ENCODE data around the gene SLC6A2. TPM values are rescaled to one million over a fixed set of nuclear protein-coding genes. Genes with fewer than 3 reads are reported as not detected.

The SLC6A2 gene
- total RNA-seq, 1 donor from 2014 or later = not detected

DNA sequence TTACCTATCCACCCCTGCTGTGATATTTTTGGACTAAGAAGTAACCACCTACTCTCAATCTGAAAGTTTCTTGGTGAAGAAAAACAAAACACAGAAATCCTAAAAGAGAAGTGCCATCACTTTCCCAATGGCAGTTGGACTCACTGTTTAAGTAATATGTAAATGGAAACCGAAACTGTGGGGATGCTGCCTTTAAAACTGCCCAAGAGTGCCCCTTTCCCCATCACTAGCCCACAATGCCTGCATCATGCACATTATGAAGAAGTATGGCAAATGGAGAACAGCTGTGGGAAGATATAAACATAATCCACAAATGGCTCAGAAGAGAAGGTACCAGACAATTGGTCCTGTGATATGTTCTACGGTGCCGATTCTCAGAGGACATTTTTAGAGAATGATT, 33.5 kb upstream of the SLC6A2 start:
- Mint-ChIP-seq H3K27ac (ENCODE audit: unreplicated experiment) (no peak overlapping the region), H3K9me3 (ENCODE audit: unreplicated experiment) (no peaks in the 10 kb centered on the region), H3K4me1 (ENCODE audit: unreplicated experiment) (no peaks in the 10 kb centered on the region), H3K36me3 (ENCODE audit: unreplicated experiment) (no peaks in the 10 kb centered on the region), H3K27me3 (ENCODE audit: unreplicated experiment) (peaks cover 17% of the 10 kb centered on the region), H3K4me3 (ENCODE audit: unreplicated experiment) (no peak overlapping the region)
- TF ChIP-seq, protein P1, sequence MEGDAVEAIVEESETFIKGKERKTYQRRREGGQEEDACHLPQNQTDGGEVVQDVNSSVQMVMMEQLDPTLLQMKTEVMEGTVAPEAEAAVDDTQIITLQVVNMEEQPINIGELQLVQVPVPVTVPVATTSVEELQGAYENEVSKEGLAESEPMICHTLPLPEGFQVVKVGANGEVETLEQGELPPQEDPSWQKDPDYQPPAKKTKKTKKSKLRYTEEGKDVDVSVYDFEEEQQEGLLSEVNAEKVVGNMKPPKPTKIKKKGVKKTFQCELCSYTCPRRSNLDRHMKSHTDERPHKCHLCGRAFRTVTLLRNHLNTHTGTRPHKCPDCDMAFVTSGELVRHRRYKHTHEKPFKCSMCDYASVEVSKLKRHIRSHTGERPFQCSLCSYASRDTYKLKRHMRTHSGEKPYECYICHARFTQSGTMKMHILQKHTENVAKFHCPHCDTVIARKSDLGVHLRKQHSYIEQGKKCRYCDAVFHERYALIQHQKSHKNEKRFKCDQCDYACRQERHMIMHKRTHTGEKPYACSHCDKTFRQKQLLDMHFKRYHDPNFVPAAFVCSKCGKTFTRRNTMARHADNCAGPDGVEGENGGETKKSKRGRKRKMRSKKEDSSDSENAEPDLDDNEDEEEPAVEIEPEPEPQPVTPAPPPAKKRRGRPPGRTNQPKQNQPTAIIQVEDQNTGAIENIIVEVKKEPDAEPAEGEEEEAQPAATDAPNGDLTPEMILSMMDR (IDR thresholded peaks at IDR 0.05) = no peak
- DNase-seq (ENCODE audit: extremely low spot score, unreplicated experiment) = no peak

DNA sequence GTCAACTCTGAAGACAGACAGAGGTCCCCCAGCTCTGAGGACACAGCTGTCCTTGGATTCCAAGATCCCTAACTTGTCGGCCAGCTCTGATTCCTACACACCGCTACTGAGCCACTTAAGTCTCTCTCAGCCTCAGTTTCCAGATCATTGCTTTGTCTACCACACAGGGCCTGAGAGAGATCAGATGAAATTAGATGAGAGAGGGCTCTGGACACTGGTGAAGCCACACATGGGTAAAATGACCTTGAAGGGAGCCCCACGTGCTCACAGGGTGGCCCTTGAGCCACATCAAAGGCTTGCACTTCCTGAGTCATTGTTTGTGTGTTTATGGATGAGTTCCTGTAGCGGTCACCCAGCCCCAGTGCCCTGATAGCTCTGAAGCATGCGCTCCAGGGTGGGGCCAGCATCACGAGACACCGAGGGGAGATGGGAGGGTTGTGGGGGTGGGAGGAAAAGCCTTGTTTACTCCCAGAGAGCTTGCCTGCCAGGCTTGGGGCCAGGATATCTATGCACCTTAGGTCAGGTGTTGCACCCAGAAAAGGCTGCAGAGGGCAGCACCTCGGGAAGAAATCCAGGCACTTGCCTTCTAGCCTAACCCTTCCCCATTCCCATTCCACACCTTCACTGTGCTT, 32.7 kb upstream of the SLC6A2 start:
- Mint-ChIP-seq H3K36me3 (ENCODE audit: unreplicated experiment) (no peaks in the 10 kb centered on the region), H3K4me1 (ENCODE audit: unreplicated experiment) (no peaks in the 10 kb centered on the region), H3K4me3 (ENCODE audit: unreplicated experiment) (no peak overlapping the region), H3K27me3 (ENCODE audit: unreplicated experiment) (peaks cover 17% of the 10 kb centered on the region), H3K9me3 (ENCODE audit: unreplicated experiment) (no peaks in the 10 kb centered on the region), H3K27ac (ENCODE audit: unreplicated experiment) (no peak overlapping the region)
- TF ChIP-seq, protein P1 (IDR thresholded peaks at IDR 0.05) = no peak
- no peak for DNase-seq (ENCODE audit: extremely low spot score, unreplicated experiment)

DNA sequence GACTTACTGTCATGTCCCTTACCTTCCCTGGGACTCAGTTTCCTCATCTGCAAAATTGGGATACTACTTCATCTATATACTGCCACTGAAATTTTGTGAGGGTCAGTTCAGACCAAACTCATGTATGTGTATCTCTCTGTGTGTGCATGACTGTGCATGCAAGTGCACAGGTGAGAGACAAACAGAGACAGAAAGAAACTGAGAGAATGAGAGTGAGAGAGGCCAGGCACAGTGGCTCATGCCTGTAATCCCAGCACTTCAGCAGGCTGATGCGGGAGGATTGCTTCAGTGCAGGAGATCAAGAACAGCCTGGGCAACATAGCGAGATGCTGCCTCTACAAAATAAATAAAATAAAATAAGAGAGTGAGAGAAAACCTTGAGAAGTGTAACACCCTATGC, 32.1 kb upstream of the SLC6A2 start:
- H3K9me3 Mint-ChIP-seq (ENCODE audit: unreplicated experiment) = no peaks in the 10 kb centered on the region
- no peaks in the 10 kb centered on the region for H3K4me1 Mint-ChIP-seq (ENCODE audit: unreplicated experiment)
- TF ChIP-seq, protein P1 (IDR thresholded peaks at IDR 0.05) = no peak
- DNase-seq (ENCODE audit: extremely low spot score, unreplicated experiment) = no peak
- H3K4me3 Mint-ChIP-seq (ENCODE audit: unreplicated experiment) = no peak overlapping the region
- H3K27me3 Mint-ChIP-seq (ENCODE audit: unreplicated experiment) = peaks cover 11% of the 10 kb centered on the region
- no peak overlapping the region for H3K27ac Mint-ChIP-seq (ENCODE audit: unreplicated experiment)
- no peaks in the 10 kb centered on the region for H3K36me3 Mint-ChIP-seq (ENCODE audit: unreplicated experiment)

DNA sequence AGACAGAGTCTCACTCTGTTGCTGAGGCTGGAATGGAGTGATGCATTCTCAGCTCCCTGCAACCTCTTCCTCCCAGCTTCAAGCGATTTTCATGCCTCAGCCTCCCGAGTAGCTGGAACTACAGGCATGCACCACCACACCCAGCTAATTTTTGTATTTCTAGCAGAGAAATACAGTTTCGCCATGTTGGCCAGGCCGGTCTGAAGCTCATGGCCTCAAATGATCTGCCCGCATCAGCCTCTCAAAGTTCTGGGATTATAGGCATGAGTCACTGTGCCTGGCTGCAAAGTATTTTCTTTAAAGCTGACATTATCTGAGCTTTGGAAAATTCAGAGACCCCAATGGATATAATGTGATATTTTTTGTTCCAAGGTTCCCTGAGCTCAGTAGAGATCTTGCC, 31.1 kb upstream of the SLC6A2 start:
- no peak for DNase-seq (ENCODE audit: extremely low spot score, unreplicated experiment)
- Mint-ChIP-seq H3K27me3 (ENCODE audit: unreplicated experiment) (peaks cover 2% of the 10 kb centered on the region), H3K4me3 (ENCODE audit: unreplicated experiment) (no peak overlapping the region), H3K9me3 (ENCODE audit: unreplicated experiment) (no peaks in the 10 kb centered on the region), H3K36me3 (ENCODE audit: unreplicated experiment) (no peaks in the 10 kb centered on the region), H3K27ac (ENCODE audit: unreplicated experiment) (no peak overlapping the region), H3K4me1 (ENCODE audit: unreplicated experiment) (no peaks in the 10 kb centered on the region)
- TF ChIP-seq, protein P1 (IDR thresholded peaks at IDR 0.05) = no peak

DNA sequence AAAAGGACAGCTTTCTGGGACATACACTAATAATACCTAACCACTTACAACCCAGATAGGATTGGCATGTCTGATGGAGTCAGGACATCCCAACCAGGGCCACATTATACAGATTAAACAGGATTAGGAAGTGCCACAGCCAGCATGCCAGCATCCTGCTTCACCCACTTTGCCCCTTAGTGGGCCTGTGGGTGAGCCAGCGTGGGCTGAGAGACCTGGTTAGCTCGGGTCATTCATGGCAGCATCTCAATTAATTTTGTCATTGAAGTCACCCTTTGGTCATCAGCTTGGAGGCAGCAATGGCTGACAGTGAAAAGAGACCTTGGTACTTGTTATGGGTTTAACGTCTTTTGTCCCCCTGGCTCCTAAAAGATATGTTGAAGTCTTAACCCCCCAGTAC, 29.9 kb upstream of the SLC6A2 start:
- Mint-ChIP-seq H3K36me3 (ENCODE audit: unreplicated experiment) (no peaks in the 10 kb centered on the region), H3K4me3 (ENCODE audit: unreplicated experiment) (no peak overlapping the region), H3K9me3 (ENCODE audit: unreplicated experiment) (no peaks in the 10 kb centered on the region), H3K4me1 (ENCODE audit: unreplicated experiment) (no peaks in the 10 kb centered on the region), H3K27ac (ENCODE audit: unreplicated experiment) (no peak overlapping the region), H3K27me3 (ENCODE audit: unreplicated experiment) (no peaks in the 10 kb centered on the region)
- TF ChIP-seq, protein P1 (IDR thresholded peaks at IDR 0.05) = no peak
- no peak for DNase-seq (ENCODE audit: extremely low spot score, unreplicated experiment)
